ENCODE results near the gene RNF128.

- TF ChIP-seq CTCF (IDR thresholded peaks at IDR 0.05): no peak
- TF ChIP-seq POLR2AphosphoS5 (IDR thresholded peaks at IDR 0.05): no peak
- TF ChIP-seq EP300 (IDR thresholded peaks at IDR 0.05): no peak
Measured at GRCh38 chrX:106783716-106784115, 57.2 kb downstream of the RNF128 start.
